IMR-90 (cell line): ENCODE results near the gene EXOC3L4. TPM values are rescaled to one million over a fixed set of nuclear protein-coding genes. Genes with fewer than 3 reads are reported as not detected.
A peak's percentile ranks its signal among the peaks of the same experiment; 100 is the strongest.

Source experiments
- ATAC-seq: fragments of 200-7000 bp; cut with Tn5 transposase; 2 replicates; pipeline ENCODE4 v1.9.1; 2020; ENCODE audit warnings: low read depth, mild to moderate bottlenecking, moderate library complexity
- BruUV-seq: library from RNA; stranded (reverse); fragments of 400-500 nt; replicated peaks from 2 replicates; lab custom pipeline; 2021; lab: Mats Ljungman, UMichigan
- CTCF ChIA-PET: fragments of 300-600 bp; formaldehyde crosslinking; extraction: SDS; loops from one replicate; lab custom pipeline; 2021; ENCODE audit warnings: antibody characterized with exemption; lab: Yijun Ruan, JAX
- POLR2A ChIA-PET: fragments of 300-600 bp; sonication (Branson Sonifier 250); formaldehyde crosslinking; loops from one replicate; lab custom pipeline; 2022; ENCODE audit warnings: antibody characterized with exemption; ENCODE audit not compliant: unreplicated experiment; lab: Charles Lee
- DNase-seq: peaks from one replicate; pipeline ENCODE4 v3.0.0; 2013
- H2AFZ ChIP-seq: replicated peaks from 2 replicates; pipeline ENCODE3; 2013; ENCODE audit warnings: low read length, mild to moderate bottlenecking; ENCODE audit not compliant: poor library complexity
- H2AK5ac ChIP-seq: 2 replicates; pipeline ENCODE4 v1.6.1; 2013; ENCODE audit warnings: low read depth, low read length, inconsistent platforms
- H2AK9ac ChIP-seq: replicated peaks from 2 replicates; pipeline ENCODE3; 2013; ENCODE audit warnings: mild to moderate bottlenecking, low read depth, low read length, moderate library complexity; ENCODE audit not compliant: poor library complexity
- H2BK120ac ChIP-seq: 2 replicates; pipeline ENCODE4 v1.6.1; 2013; ENCODE audit warnings: low read depth, low read length, inconsistent platforms
- H2BK15ac ChIP-seq: 3 replicates; pipeline ENCODE4 v1.6.1; 2013; ENCODE audit warnings: low read depth, low read length, inconsistent platforms
- H2BK20ac ChIP-seq: 2 replicates; pipeline ENCODE4 v1.6.1; 2013; ENCODE audit warnings: low read depth, mild to moderate bottlenecking, inconsistent platforms, low read length, moderate library complexity
- H2BK5ac ChIP-seq: 2 replicates; pipeline ENCODE4 v1.6.1; 2013; ENCODE audit warnings: mild to moderate bottlenecking, low read depth, low read length, inconsistent platforms; ENCODE audit not compliant: poor library complexity, severe bottlenecking
- H3K14ac ChIP-seq: replicated peaks from 2 replicates; pipeline ENCODE4 v1.6.1; 2013; ENCODE audit warnings: low read depth, low read length, inconsistent platforms
- H3K18ac ChIP-seq: 2 replicates; pipeline ENCODE4 v1.6.1; 2013; ENCODE audit warnings: low read depth, low read length, control low read depth
- H3K23ac ChIP-seq: 2 replicates; pipeline ENCODE4 v1.6.1; 2013; ENCODE audit warnings: low read depth, low read length, inconsistent platforms
- H3K27ac ChIP-seq: 2 replicates; pipeline ENCODE4 v1.5.1; 2013; ENCODE audit warnings: mild to moderate bottlenecking, control low read depth, low read length; ENCODE audit not compliant: insufficient read depth
- H3K27me3 ChIP-seq: 2 replicates; pipeline ENCODE4 v1.6.1; 2013; ENCODE audit warnings: low read length; ENCODE audit not compliant: control insufficient read depth, insufficient read depth
- H3K36me3 ChIP-seq: 2 replicates; pipeline ENCODE4 v1.6.1; 2013; ENCODE audit warnings: low read length, mixed read lengths; ENCODE audit not compliant: control insufficient read depth, insufficient read depth
- H3K4ac ChIP-seq: 2 replicates; pipeline ENCODE4 v1.6.1; 2013; ENCODE audit warnings: low read depth, low read length, inconsistent platforms
- H3K4me1 ChIP-seq: 2 replicates; pipeline ENCODE4 v1.6.1; 2013; ENCODE audit warnings: low read length, mixed read lengths; ENCODE audit not compliant: control insufficient read depth, insufficient read depth
- H3K4me2 ChIP-seq: 2 replicates; pipeline ENCODE4 v1.6.1; 2013; ENCODE audit warnings: low read depth, mild to moderate bottlenecking, control low read depth, low read length, moderate library complexity
- H3K4me3 ChIP-seq: 2 replicates; pipeline ENCODE4 v1.5.1; 2013; ENCODE audit warnings: low read depth, mild to moderate bottlenecking, control low read depth, low read length, moderate library complexity; ENCODE audit not compliant: insufficient read depth
- H3K56ac ChIP-seq: 2 replicates; pipeline ENCODE4 v1.6.1; 2013; ENCODE audit warnings: low read length, inconsistent platforms; ENCODE audit not compliant: insufficient read depth; ENCODE audit errors: extremely low read depth
- H3K79me1 ChIP-seq, 2 experiments: 2 replicates each; pipeline ENCODE4 v1.6.1; 2013; ENCODE audit warnings: low read length in 2 of 2, inconsistent platforms in 1 of 2, low read depth in 1 of 2
- H3K9ac ChIP-seq: 2 replicates; pipeline ENCODE4 v1.6.1; 2013; ENCODE audit warnings: low read depth, low read length, control low read depth
- H3K9me1 ChIP-seq: 2 replicates; pipeline ENCODE4 v1.6.1; 2013; ENCODE audit warnings: low read length, inconsistent platforms; ENCODE audit not compliant: insufficient read depth
- H3K9me3 ChIP-seq: 2 replicates; pipeline ENCODE4 v1.6.1; 2013; ENCODE audit warnings: low read length; ENCODE audit not compliant: control insufficient read depth, insufficient read depth
- H4K20me1 ChIP-seq: 2 replicates; pipeline ENCODE4 v1.6.1; 2013; ENCODE audit warnings: low read length, inconsistent platforms; ENCODE audit not compliant: insufficient read depth
- H4K5ac ChIP-seq: 2 replicates; pipeline ENCODE4 v1.6.1; 2013; ENCODE audit warnings: mild to moderate bottlenecking, low read depth, low read length, control low read depth
- H4K8ac ChIP-seq, 2 experiments: 2 replicates each; pipeline ENCODE4 v1.6.1; 2013; ENCODE audit warnings: low read depth in 2 of 2, low read length in 2 of 2, control low read depth in 1 of 2, inconsistent platforms in 1 of 2
- H4K91ac ChIP-seq: 2 replicates; pipeline ENCODE4 v1.6.1; 2013; ENCODE audit warnings: low read depth, low read length, inconsistent platforms; ENCODE audit not compliant: insufficient read depth
- BHLHE40 ChIP-seq: fragments of 150-350 bp; IDR thresholded peaks from 2 replicates; pipeline ENCODE4 v1.6.1; 2016; ENCODE audit warnings: mild to moderate bottlenecking, low read depth, low read length
- CEBPB ChIP-seq: IDR thresholded peaks from 2 replicates; pipeline ENCODE4 v1.6.1; 2012; ENCODE audit warnings: low read depth, low read length, improper control_type of control experiment
- MAZ ChIP-seq: IDR thresholded peaks from 2 replicates; pipeline ENCODE4 v1.6.1; 2012; ENCODE audit warnings: low read depth, mild to moderate bottlenecking, low read length, improper control_type of control experiment, moderate library complexity, borderline replicate concordance
- MXI1 ChIP-seq: IDR thresholded peaks from 2 replicates; pipeline ENCODE4 v1.6.1; 2012; ENCODE audit warnings: low read depth, mild to moderate bottlenecking, low read length, moderate library complexity, borderline replicate concordance
- RAD21 ChIP-seq: IDR thresholded peaks from 2 replicates; pipeline ENCODE4 v1.6.1; 2012; ENCODE audit warnings: low read length, improper control_type of control experiment
- RCOR1 ChIP-seq: IDR thresholded peaks from 2 replicates; pipeline ENCODE4 v1.6.1; 2012; ENCODE audit warnings: mild to moderate bottlenecking, low read length, improper control_type of control experiment; ENCODE audit not compliant: insufficient replicate concordance
- RFX5 ChIP-seq: IDR thresholded peaks from 2 replicates; pipeline ENCODE4 v1.8.0; 2012; ENCODE audit warnings: low read depth, mild to moderate bottlenecking, low read length, moderate library complexity
- WGBS, 2 experiments: methylation state at CpG; one replicate each; pipeline versions ENCODE4 v1.1.5 to v1.1.7; 2013; ENCODE audit warnings: missing lambda C conversion rate in 2 of 2; ENCODE audit not compliant: insufficient read length in 1 of 2; ENCODE audit errors: extremely low coverage in 2 of 2; 5-methylcytosine and 5-hydroxymethylcytosine counted together
- dilution Hi-C: fragments of 300-500 bp; cut with HindIII; formaldehyde crosslinking; loops from one replicate; pipeline ENCODE4 v1.14.3; 2018; ENCODE audit warnings: low sequenced_read_pairs; ENCODE audit not compliant: unreplicated experiment
- in situ Hi-C: fragments of 300-500 bp; cut with MboI; formaldehyde crosslinking; loops from 3 replicates; pipeline ENCODE4 v1.14.3; 2019; ENCODE audit warnings: low sequenced_read_pairs, inconsistent platforms, mixed read lengths
- intact Hi-C: fragments of 100-400 bp; cut with micrococcal nuclease; formaldehyde crosslinking; loops from 2 replicates; pipeline ENCODE4 v1.10.0; 2022
- polyA plus RNA-seq, 3 experiments: library from polyadenylated mRNA; depleted of rRNA; stranded (reverse); fragments of >200 nt; gene quantifications; 2 replicates each; pipeline ENCODE4 v1.2.3, GENCODE V29; 2012; ENCODE audit warnings: low replicate concordance in 1 of 3
- total RNA-seq: library from RNA; depleted of rRNA; stranded (reverse); fragments of >200 nt; gene quantifications from 2 replicates; pipeline ENCODE4 v1.2.3, GENCODE V29; 2012
- TF ChIP-seq, protein P1 (sequence below): conservative IDR thresholded peaks from 2 replicates; pipeline ENCODE4 v1.5.1; 2012; ENCODE audit warnings: mild to moderate bottlenecking, low read depth, low read length, improper control_type of control experiment
- TF ChIP-seq, protein P2 (sequence below): fragments of 150-350 bp; IDR thresholded peaks from 2 replicates; pipeline ENCODE4 v1.6.1; 2017; ENCODE audit warnings: mild to moderate bottlenecking, antibody characterized with exemption, low read length, low read depth

Gene EXOC3L4
- total and polyA plus RNA-seq, 2 of the 4 experiments (the other 2 are of a cell fraction), result not detected

DNA sequence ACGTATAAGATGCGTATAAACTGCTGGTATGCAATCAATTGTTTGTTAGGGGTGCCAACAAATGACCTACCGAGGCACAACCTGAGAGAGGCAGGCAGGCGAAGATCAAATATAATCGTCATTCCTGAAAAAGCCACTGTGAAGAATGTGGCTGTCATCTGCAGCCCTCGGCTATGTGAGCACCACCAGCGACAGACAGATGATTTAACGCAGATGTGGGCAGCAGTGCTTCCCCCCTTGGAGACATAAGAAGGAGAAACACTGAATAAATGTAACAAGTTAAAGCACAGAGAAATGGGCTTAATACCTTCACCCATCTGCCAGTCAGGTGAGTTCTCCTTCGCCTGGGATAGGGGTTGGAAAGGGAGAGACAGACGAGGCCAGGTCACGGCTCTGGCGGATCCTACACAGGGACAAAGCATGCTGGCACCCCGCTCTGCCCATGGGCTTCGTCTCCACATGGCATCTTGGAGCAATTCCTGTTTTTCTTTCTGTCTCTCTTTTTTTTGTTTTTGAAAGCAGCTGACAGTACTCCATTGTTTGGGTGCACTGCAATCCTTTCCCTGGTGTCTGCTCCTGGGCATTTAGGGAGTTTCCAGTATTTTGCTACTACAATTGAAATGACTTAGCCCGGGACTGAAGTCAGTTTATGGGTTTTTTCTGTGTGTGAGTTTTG lies 56.9 kb downstream of the EXOC3L4 start:
- 42% methylated on average over 4 of the region's 15 CpGs; no CpG with 5 or more reads in 1 of the 2 experiments for WGBS, 2 experiments
- Histone ChIP-seq H3K18ac (no peak overlapping the region), H3K4me1 (peaks cover 2% of the 10 kb centered on the region; the same call in 1 of the 2 replicates), H4K20me1 (no peaks in the 10 kb centered on the region), H3K14ac (no peak overlapping the region), H2AFZ (no peak overlapping the region), H3K4ac (no peak overlapping the region), H4K8ac (no peak overlapping the region), H4K5ac (no peak overlapping the region), H2AK5ac (no peak overlapping the region), H3K4me2 (no peak overlapping the region), H2BK120ac (no peak overlapping the region), H2AK9ac (peak overlapping the region; percentile 65), H3K56ac (no peak overlapping the region), H3K23ac (no peak overlapping the region), H3K9ac (no peak overlapping the region), H4K91ac (no peak overlapping the region), H2BK20ac (no peak overlapping the region), H3K79me1 (no peaks in the 10 kb centered on the region), H3K36me3 (no peaks in the 10 kb centered on the region), H2BK15ac (no peak overlapping the region), H3K27ac (no peak overlapping the region), H3K4me3 (no peak overlapping the region), H3K9me1 (no peaks in the 10 kb centered on the region), H3K9me3 (no peaks in the 10 kb centered on the region), H3K27me3 (peaks cover 21% of the 10 kb centered on the region), H2BK5ac (no peak overlapping the region)
- intact Hi-C loops, result no loop called here
- ATAC-seq (no peak), DNase-seq (no peak)
- in situ Hi-C loops, result no loop called here
- POLR2A ChIA-PET, result no interaction called here
- no TSS peak for BruUV-seq
- TF ChIP-seq MAZ (no peak), MXI1 (no peak), CEBPB (no peak), RFX5 (no peak), BHLHE40 (no peak), RCOR1 (no peak), RAD21 (no peak)
- TF ChIP-seq, protein P1, sequence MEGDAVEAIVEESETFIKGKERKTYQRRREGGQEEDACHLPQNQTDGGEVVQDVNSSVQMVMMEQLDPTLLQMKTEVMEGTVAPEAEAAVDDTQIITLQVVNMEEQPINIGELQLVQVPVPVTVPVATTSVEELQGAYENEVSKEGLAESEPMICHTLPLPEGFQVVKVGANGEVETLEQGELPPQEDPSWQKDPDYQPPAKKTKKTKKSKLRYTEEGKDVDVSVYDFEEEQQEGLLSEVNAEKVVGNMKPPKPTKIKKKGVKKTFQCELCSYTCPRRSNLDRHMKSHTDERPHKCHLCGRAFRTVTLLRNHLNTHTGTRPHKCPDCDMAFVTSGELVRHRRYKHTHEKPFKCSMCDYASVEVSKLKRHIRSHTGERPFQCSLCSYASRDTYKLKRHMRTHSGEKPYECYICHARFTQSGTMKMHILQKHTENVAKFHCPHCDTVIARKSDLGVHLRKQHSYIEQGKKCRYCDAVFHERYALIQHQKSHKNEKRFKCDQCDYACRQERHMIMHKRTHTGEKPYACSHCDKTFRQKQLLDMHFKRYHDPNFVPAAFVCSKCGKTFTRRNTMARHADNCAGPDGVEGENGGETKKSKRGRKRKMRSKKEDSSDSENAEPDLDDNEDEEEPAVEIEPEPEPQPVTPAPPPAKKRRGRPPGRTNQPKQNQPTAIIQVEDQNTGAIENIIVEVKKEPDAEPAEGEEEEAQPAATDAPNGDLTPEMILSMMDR, result no peak
- TF ChIP-seq, protein P2, sequence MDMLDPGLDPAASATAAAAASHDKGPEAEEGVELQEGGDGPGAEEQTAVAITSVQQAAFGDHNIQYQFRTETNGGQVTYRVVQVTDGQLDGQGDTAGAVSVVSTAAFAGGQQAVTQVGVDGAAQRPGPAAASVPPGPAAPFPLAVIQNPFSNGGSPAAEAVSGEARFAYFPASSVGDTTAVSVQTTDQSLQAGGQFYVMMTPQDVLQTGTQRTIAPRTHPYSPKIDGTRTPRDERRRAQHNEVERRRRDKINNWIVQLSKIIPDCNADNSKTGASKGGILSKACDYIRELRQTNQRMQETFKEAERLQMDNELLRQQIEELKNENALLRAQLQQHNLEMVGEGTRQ, result no peak
- dilution Hi-C loops, result no loop called here
- CTCF ChIA-PET, result no interaction called here
